DOHH2 (cell line): ENCODE measurements around the gene SCARB2.

Source experiments
- H3F3A ChIP-seq: fragments of 200-600 bp; sonication (generic), shearing (Covaris generic); 2 replicates; pipeline ENCODE4 v1.6.0; 2016; ENCODE audit warnings: antibody characterized with exemption, mild to moderate bottlenecking; ENCODE audit not compliant: control insufficient read depth, insufficient read depth
- H3K27ac ChIP-seq: fragments of 200-600 bp; sonication (generic); 2 replicates; pipeline ENCODE4 v1.5.1; 2014; ENCODE audit warnings: low read depth, mild to moderate bottlenecking, low read length, moderate library complexity
- H3K27me3 ChIP-seq: fragments of 200-600 bp; sonication (generic); 2 replicates; pipeline ENCODE4 v1.6.1; 2014; ENCODE audit warnings: mild to moderate bottlenecking, low read length, mixed read lengths; ENCODE audit not compliant: control insufficient read depth
- H3K36me3 ChIP-seq: fragments of 200-600 bp; sonication (generic); 2 replicates; pipeline ENCODE4 v1.6.1; 2014; ENCODE audit warnings: mild to moderate bottlenecking, low read length, moderate library complexity, mixed read lengths; ENCODE audit not compliant: control insufficient read depth
- H3K4me1 ChIP-seq: fragments of 200-600 bp; sonication (generic); 2 replicates; pipeline ENCODE4 v1.6.1; 2014; ENCODE audit warnings: mild to moderate bottlenecking, low read length, mixed read lengths; ENCODE audit not compliant: control insufficient read depth
- H3K4me2 ChIP-seq: fragments of 200-600 bp; sonication (generic); 2 replicates; pipeline ENCODE4 v1.6.0; 2014; ENCODE audit warnings: mild to moderate bottlenecking, low read length, moderate library complexity
- H3K4me3 ChIP-seq: fragments of 200-600 bp; sonication (generic); 2 replicates; pipeline ENCODE4 v1.5.1; 2014; ENCODE audit warnings: mild to moderate bottlenecking, low read length, mixed read lengths
- H3K79me2 ChIP-seq: fragments of 200-600 bp; sonication (generic); 2 replicates; pipeline ENCODE4 v1.6.1; 2014; ENCODE audit warnings: mild to moderate bottlenecking, low read length, mixed read lengths; ENCODE audit not compliant: control insufficient read depth
- H3K9me2 ChIP-seq: fragments of 200-600 bp; sonication (generic); replicated peaks from 2 replicates; pipeline ENCODE4 v1.6.1; 2014; ENCODE audit warnings: mild to moderate bottlenecking, low read length, mixed read lengths; ENCODE audit not compliant: control insufficient read depth
- H3K9me3 ChIP-seq: fragments of 200-600 bp; sonication (generic); 2 replicates; pipeline ENCODE4 v1.6.1; 2014; ENCODE audit warnings: antibody characterized with exemption, low read length, mixed read lengths; ENCODE audit not compliant: control insufficient read depth, insufficient read depth
- H4K20me1 ChIP-seq: fragments of 200-600 bp; sonication (generic); 2 replicates; pipeline ENCODE4 v1.6.0; 2014; ENCODE audit warnings: low read depth, mild to moderate bottlenecking, antibody characterized with exemption, low read length, moderate library complexity; ENCODE audit not compliant: control insufficient read depth, insufficient read depth
- CTCF ChIP-seq: fragments of 200-600 bp; sonication (generic); IDR thresholded peaks from one replicate; pipeline ENCODE4 v1.5.1; 2014; ENCODE audit warnings: antibody characterized with exemption, mild to moderate bottlenecking, low read depth, low read length; ENCODE audit not compliant: poor library complexity, severe bottlenecking
- EZH2phosphoT487 ChIP-seq: fragments of 200-600 bp; sonication (generic); IDR thresholded peaks from 2 replicates; pipeline ENCODE4 v1.6.1; 2017; ENCODE audit warnings: borderline replicate concordance, mild to moderate bottlenecking, antibody characterized with exemption, low read length, moderate library complexity, mixed read lengths

Gene SCARB2

GRCh38 chr4:76168688-76169087, 44.9 kb downstream of the SCARB2 start:
- Histone ChIP-seq H3K79me2 (no peaks in the 10 kb centered on the region), H4K20me1 (no peaks in the 10 kb centered on the region; the same call in 1 of the 2 replicates), H3K9me2 (no peaks in the 10 kb centered on the region), H3K27ac (no peak overlapping the region), H3K4me1 (no peaks in the 10 kb centered on the region), H3K4me3 (no peak overlapping the region), H3K9me3 (no peaks in the 10 kb centered on the region), H3K4me2 (no peak overlapping the region), H3K36me3 (no peaks in the 10 kb centered on the region), H3K27me3 (no peaks in the 10 kb centered on the region), H3F3A (no peaks in the 10 kb centered on the region)
- TF ChIP-seq EZH2phosphoT487 (no peak), CTCF (no peak)

DNA sequence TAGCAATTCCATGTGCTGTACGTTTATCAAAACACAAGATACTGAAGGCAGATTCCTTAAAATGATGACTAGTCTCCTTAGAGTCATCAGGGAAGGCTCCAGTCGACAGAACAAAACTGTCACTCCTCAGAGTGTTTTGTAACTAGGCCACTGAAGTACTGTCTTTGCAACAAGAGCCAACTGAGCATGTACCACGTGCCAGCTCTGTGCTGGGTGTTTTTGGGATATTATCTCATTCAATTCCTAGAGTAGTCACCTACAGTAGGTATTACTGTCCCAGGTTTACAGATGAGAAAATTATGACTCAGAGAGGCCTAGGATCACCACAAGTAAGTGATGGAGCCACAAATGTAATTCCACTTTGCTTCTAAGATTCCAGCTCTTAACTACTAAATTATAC, 47.1 kb downstream of the SCARB2 start:
- Histone ChIP-seq H3K79me2 (no peaks in the 10 kb centered on the region), H3K4me2 (no peak overlapping the region), H3K4me3 (no peak overlapping the region), H3K27me3 (no peaks in the 10 kb centered on the region), H3K9me3 (no peaks in the 10 kb centered on the region), H4K20me1 (no peaks in the 10 kb centered on the region; the same call in 1 of the 2 replicates), H3K9me2 (no peaks in the 10 kb centered on the region), H3K36me3 (no peaks in the 10 kb centered on the region), H3K27ac (no peak overlapping the region), H3K4me1 (no peaks in the 10 kb centered on the region), H3F3A (no peaks in the 10 kb centered on the region)
- TF ChIP-seq CTCF: no peak
- TF ChIP-seq EZH2phosphoT487: no peak

GRCh38 chr4:76160355-76160754, 53.3 kb downstream of the SCARB2 start:
- Histone ChIP-seq H3K27ac (no peak overlapping the region), H3K27me3 (no peaks in the 10 kb centered on the region), H3K4me2 (no peak overlapping the region), H3F3A (no peaks in the 10 kb centered on the region), H3K79me2 (no peaks in the 10 kb centered on the region), H3K9me3 (no peaks in the 10 kb centered on the region), H3K4me3 (no peak overlapping the region), H3K4me1 (0 out of 2 replicates have a peak, but pooled peaks cover 3% of the 10 kb centered on the region), H4K20me1 (no peaks in the 10 kb centered on the region), H3K36me3 (no peaks in the 10 kb centered on the region), H3K9me2 (no peaks in the 10 kb centered on the region)
- TF ChIP-seq EZH2phosphoT487 (no peak), CTCF (no peak)

DNA sequence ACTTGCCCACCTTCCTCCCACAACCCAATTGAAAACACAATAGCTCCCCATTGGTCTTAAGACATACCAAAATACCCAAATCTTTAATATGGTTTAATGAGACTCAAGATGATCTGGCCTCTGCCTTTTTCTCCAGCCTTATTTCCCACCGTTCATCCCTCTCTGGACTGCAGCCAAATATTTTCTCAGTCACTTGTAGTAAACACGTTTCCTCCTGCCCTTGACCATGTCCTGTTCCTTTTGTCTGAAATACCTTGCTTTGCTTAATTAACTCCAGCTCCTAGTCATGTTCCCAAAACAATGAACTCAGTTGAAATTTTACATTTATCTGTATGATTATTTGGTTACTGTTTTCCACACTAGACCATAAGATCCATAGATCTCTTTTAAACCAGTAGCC, 57.0 kb downstream of the SCARB2 start:
- Histone ChIP-seq H3K36me3 (no peaks in the 10 kb centered on the region), H3K4me3 (no peak overlapping the region), H3K27ac (no peak overlapping the region), H3K9me3 (no peaks in the 10 kb centered on the region), H3K79me2 (no peaks in the 10 kb centered on the region), H3K9me2 (no peaks in the 10 kb centered on the region), H4K20me1 (no peaks in the 10 kb centered on the region), H3K4me1 (0 out of 2 replicates have a peak, but pooled peaks cover 3% of the 10 kb centered on the region), H3F3A (no peaks in the 10 kb centered on the region), H3K4me2 (no peak overlapping the region), H3K27me3 (no peaks in the 10 kb centered on the region)
- TF ChIP-seq EZH2phosphoT487 (no peak), CTCF (no peak)
